ENCODE data around the gene FRMPD4.

GRCh38 chrX:12241026-12241425 lies 102.8 kb downstream of the FRMPD4 start:
- TF ChIP-seq CTCF (IDR thresholded peaks at IDR 0.05), result no peak
- no peak for TF ChIP-seq POLR2A (IDR thresholded peaks at IDR 0.05)

Measured in lower leg skin (tissue), 3 donors.